ENCODE results near the gene ECM1. TPM values are rescaled to one million over a fixed set of nuclear protein-coding genes. Genes with fewer than 3 reads are reported as not detected.
A peak's percentile ranks its signal among the peaks of the same experiment; 100 is the strongest.

The ECM1 gene
- total and polyA plus RNA-seq, 4 experiments from 2014 or later = 1.9 to 2.0 TPM; not detected in 2

- Mint-ChIP-seq H3K4me3 (peak overlapping the region; percentile 83 to 94 (median 92)), H3K9me3 (no peaks in the 10 kb centered on the region), H3K36me3 (no peaks in the 10 kb centered on the region), H3K4me1 (peaks cover 8 to 16% (median 9%) of the 10 kb centered on the region in 4 donors), H3K27ac (peak overlapping the region; percentile 57 to 93 (median 77)), H3K27me3 (no peaks in the 10 kb centered on the region)
- no peaks in the 10 kb centered on the region for H3K9me3 ChIP-seq (ENCODE audit: control insufficient read depth in 1 of 2, low read length in 2 of 2)
- no peak for DNase-seq
- H3K36me3 ChIP-seq (ENCODE audit: insufficient read depth, low read length) = no peaks in the 10 kb centered on the region
- peak overlapping the region in 1 of 2 donors; percentile 73 for H3K4me3 ChIP-seq (ENCODE audit: low read length in 2 of 2)
- peak overlapping the region; percentile 53 for H3K27ac ChIP-seq (ENCODE audit: low read depth, low read length)
- ChIA-PET POLR2A (ENCODE audit: partially characterized antibody) (interaction anchor here (0.7 to 2.6 kb wide), 14 partner anchors 11 to 258 kb away, joined by 3 to 31 read pairs (median 4); partner anchors contain the start of genes ENSA, GOLPH3L, MCL1 and RPRD2), CTCF (ENCODE audit: partially characterized antibody) (interaction anchor here (0.6 to 3.1 kb wide), 10 partner anchors 9 to 260 kb away, joined by 3 to 18 read pairs (median 6); partner anchors contain the start of gene ECM1)
- H3K4me1 ChIP-seq (ENCODE audit: insufficient read depth, low read length) = peaks cover 11% of the 10 kb centered on the region
- intact Hi-C loops (cut with micrococcal nuclease) = loop anchor here (5.0 kb wide), 1 partner anchor 54 kb away; no protein-coding TSS in a partner anchor
- no peaks in the 10 kb centered on the region for H3K27me3 ChIP-seq (ENCODE audit: insufficient read depth, low read length)
These were observed 8.2 kb downstream of the ECM1 start for GRCh38 chr1:150516050-150516591.

DNA sequence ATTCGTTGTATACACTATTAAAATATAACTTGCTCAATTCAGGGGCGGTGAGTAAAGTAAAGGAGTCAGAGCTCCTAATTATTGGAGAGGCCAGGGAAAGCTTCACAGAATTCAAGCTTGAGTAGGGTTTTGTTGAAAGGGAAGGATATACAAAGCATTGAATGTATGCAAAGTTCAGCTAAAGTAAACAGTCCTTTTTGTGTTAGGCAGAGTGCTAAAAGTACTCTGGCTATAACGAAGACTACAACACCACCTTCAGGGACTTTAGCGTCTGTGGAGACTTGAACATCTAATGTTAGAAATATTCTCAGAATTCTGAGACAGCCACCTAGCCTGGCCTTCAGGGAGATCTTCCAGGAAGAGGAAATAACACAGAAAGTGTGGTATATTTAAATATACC is 8.7 kb downstream of the ECM1 start:
- Histone ChIP-seq H3K4me3 (ENCODE audit: low read length in 2 of 2) (peak overlapping the region in 1 of 2 donors; percentile 73), H3K27me3 (ENCODE audit: insufficient read depth, low read length) (no peaks in the 10 kb centered on the region), H3K9me3 (ENCODE audit: control insufficient read depth in 1 of 2, low read length in 2 of 2) (no peaks in the 10 kb centered on the region), H3K36me3 (ENCODE audit: insufficient read depth, low read length) (no peaks in the 10 kb centered on the region), H3K27ac (ENCODE audit: low read depth, low read length) (no peak overlapping the region), H3K4me1 (ENCODE audit: insufficient read depth, low read length) (peaks cover 11% of the 10 kb centered on the region)
- Mint-ChIP-seq H3K4me3 (peak overlapping the region; percentile 83 to 94 (median 92)), H3K36me3 (no peaks in the 10 kb centered on the region), H3K4me1 (peaks cover 8 to 16% (median 9%) of the 10 kb centered on the region in 4 donors), H3K9me3 (no peaks in the 10 kb centered on the region), H3K27me3 (no peaks in the 10 kb centered on the region), H3K27ac (peak overlapping the region in 5 of 7 donors; percentile 32 to 77 (median 48))
- CTCF ChIA-PET (ENCODE audit: partially characterized antibody) = interaction anchor here (1.6 to 3.1 kb wide), 8 partner anchors 8 to 261 kb away, joined by 3 to 18 read pairs (median 7); partner anchors contain the start of gene ECM1
- DNase-seq = no peak
- intact Hi-C loops (cut with micrococcal nuclease) = loop anchor here (5.0 kb wide), 1 partner anchor 54 kb away; no protein-coding TSS in a partner anchor
- POLR2A ChIA-PET (ENCODE audit: partially characterized antibody) = interaction anchor here (0.7 to 2.6 kb wide), 10 partner anchors 11 to 257 kb away, joined by 3 to 31 read pairs (median 4); partner anchors contain the start of genes RPRD2 and TARS2

- no peak for DNase-seq
- H3K4me3 ChIP-seq (ENCODE audit: low read length in 2 of 2) = no peak overlapping the region
- Mint-ChIP-seq H3K36me3 (no peaks in the 10 kb centered on the region), H3K4me1 (peaks cover 2 to 5% (median 4%) of the 10 kb centered on the region in 4 donors), H3K27ac (no peak overlapping the region), H3K9me3 (no peaks in the 10 kb centered on the region), H3K4me3 (no peak overlapping the region), H3K27me3 (no peaks in the 10 kb centered on the region)
- H3K4me1 ChIP-seq (ENCODE audit: insufficient read depth, low read length) = peaks cover 2% of the 10 kb centered on the region
- intact Hi-C loops (cut with micrococcal nuclease) = no loop called here
- CTCF ChIA-PET (ENCODE audit: partially characterized antibody) = interaction anchor here (1.5 kb wide), 1 partner anchor 11 kb away, joined by 3 read pairs; no protein-coding TSS in a partner anchor
- POLR2A ChIA-PET (ENCODE audit: partially characterized antibody) = no interaction called here
- no peak overlapping the region for H3K27ac ChIP-seq (ENCODE audit: low read depth, low read length)
- no peaks in the 10 kb centered on the region for H3K27me3 ChIP-seq (ENCODE audit: insufficient read depth, low read length)
- H3K36me3 ChIP-seq (ENCODE audit: insufficient read depth, low read length) = no peaks in the 10 kb centered on the region
- no peaks in the 10 kb centered on the region for H3K9me3 ChIP-seq (ENCODE audit: control insufficient read depth in 1 of 2, low read length in 2 of 2)
These were observed 13.5 kb downstream of the ECM1 start for GRCh38 chr1:150521196-150521968.

DNA sequence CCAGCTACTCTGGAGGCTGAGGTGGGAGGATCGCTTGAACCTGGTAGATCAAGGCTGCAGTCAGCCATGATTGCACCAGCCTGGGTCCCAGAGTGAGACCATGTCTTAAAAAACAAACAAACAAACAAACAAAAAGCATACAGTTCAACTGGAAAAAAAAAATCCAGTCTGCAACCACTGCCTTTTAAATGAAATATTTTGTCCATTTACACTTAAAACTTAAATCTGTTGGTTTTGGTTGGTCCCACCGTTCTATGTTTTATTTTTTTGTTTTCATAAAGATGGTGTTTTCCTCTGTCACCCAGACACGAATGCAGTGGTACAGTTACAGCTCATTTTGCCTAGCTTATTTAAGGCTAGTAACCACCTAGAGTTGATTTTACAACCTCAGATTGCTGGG is 17.4 kb downstream of the ECM1 start:
- ChIA-PET CTCF (ENCODE audit: partially characterized antibody) (interaction anchor here (1.4 kb wide), 1 partner anchor 10 kb away, joined by 7 read pairs; the partner anchor contains the start of gene FALEC), POLR2A (ENCODE audit: partially characterized antibody) (interaction anchor here (1.2 kb wide), 1 partner anchor 12 kb away, joined by 3 read pairs; no protein-coding TSS in a partner anchor)
- H3K27ac Mint-ChIP-seq = no peak overlapping the region
- no peaks in the 10 kb centered on the region for H3K4me1 Mint-ChIP-seq
- DNase-seq = no peak
- no peaks in the 10 kb centered on the region for H3K36me3 Mint-ChIP-seq
- H3K27me3 ChIP-seq (ENCODE audit: insufficient read depth, low read length) = no peaks in the 10 kb centered on the region
- H3K4me3 Mint-ChIP-seq = no peak overlapping the region
- no peaks in the 10 kb centered on the region for H3K36me3 ChIP-seq (ENCODE audit: insufficient read depth, low read length)
- intact Hi-C loops (cut with micrococcal nuclease) = no loop called here
- H3K27ac ChIP-seq (ENCODE audit: low read depth, low read length) = no peak overlapping the region
- no peaks in the 10 kb centered on the region for H3K27me3 Mint-ChIP-seq
- no peaks in the 10 kb centered on the region for H3K4me1 ChIP-seq (ENCODE audit: insufficient read depth, low read length)
- no peaks in the 10 kb centered on the region for H3K9me3 ChIP-seq (ENCODE audit: control insufficient read depth in 1 of 2, low read length in 2 of 2)
- no peaks in the 10 kb centered on the region for H3K9me3 Mint-ChIP-seq
- no peak overlapping the region for H3K4me3 ChIP-seq (ENCODE audit: low read length in 2 of 2)

- no peaks in the 10 kb centered on the region for H3K36me3 Mint-ChIP-seq
- no peaks in the 10 kb centered on the region for H3K27me3 ChIP-seq (ENCODE audit: insufficient read depth, low read length)
- H3K4me1 ChIP-seq (ENCODE audit: insufficient read depth, low read length) = no peaks in the 10 kb centered on the region
- POLR2A ChIA-PET (ENCODE audit: partially characterized antibody) = no interaction called here
- no peak overlapping the region for H3K27ac Mint-ChIP-seq
- no peak overlapping the region for H3K27ac ChIP-seq (ENCODE audit: low read depth, low read length)
- H3K4me3 Mint-ChIP-seq = no peak overlapping the region
- peaks cover 0 to 6% (median 4%) of the 10 kb centered on the region in 4 donors for H3K4me1 Mint-ChIP-seq
- no peak for DNase-seq
- no peaks in the 10 kb centered on the region for H3K9me3 Mint-ChIP-seq
- CTCF ChIA-PET (ENCODE audit: partially characterized antibody) = interaction anchor here (1.6 kb wide), 1 partner anchor 12 kb away, joined by 4 read pairs; the partner anchor contains the start of gene FALEC
- H3K27me3 Mint-ChIP-seq = peaks cover 0 to 3% of the 10 kb centered on the region in 2 donors
- no peaks in the 10 kb centered on the region for H3K36me3 ChIP-seq (ENCODE audit: insufficient read depth, low read length)
- no peaks in the 10 kb centered on the region for H3K9me3 ChIP-seq (ENCODE audit: control insufficient read depth in 1 of 2, low read length in 2 of 2)
- H3K4me3 ChIP-seq (ENCODE audit: low read length in 2 of 2) = no peak overlapping the region
- intact Hi-C loops (cut with micrococcal nuclease) = no loop called here
These were observed 20.3 kb downstream of the ECM1 start for GRCh38 chr1:150528196-150528595.

GRCh38 chr1:150529017-150529416 is 21.1 kb downstream of the ECM1 start:
- Mint-ChIP-seq H3K4me3 (no peak overlapping the region), H3K4me1 (peaks cover 0 to 6% (median 4%) of the 10 kb centered on the region in 4 donors), H3K9me3 (no peaks in the 10 kb centered on the region), H3K27me3 (peaks cover 0 to 3% of the 10 kb centered on the region in 2 donors), H3K36me3 (no peaks in the 10 kb centered on the region), H3K27ac (peak overlapping the region in 1 of 7 donors; percentile 42)
- Histone ChIP-seq H3K27me3 (ENCODE audit: insufficient read depth, low read length) (no peaks in the 10 kb centered on the region), H3K9me3 (ENCODE audit: control insufficient read depth in 1 of 2, low read length in 2 of 2) (no peaks in the 10 kb centered on the region), H3K27ac (ENCODE audit: low read depth, low read length) (no peak overlapping the region), H3K4me3 (ENCODE audit: low read length in 2 of 2) (no peak overlapping the region), H3K4me1 (ENCODE audit: insufficient read depth, low read length) (no peaks in the 10 kb centered on the region), H3K36me3 (ENCODE audit: insufficient read depth, low read length) (no peaks in the 10 kb centered on the region)
- no peak for DNase-seq
- CTCF ChIA-PET (ENCODE audit: partially characterized antibody) = interaction anchor here (0.6 to 1.4 kb wide), 2 partner anchors 22 to 274 kb away, joined by 3 to 4 read pairs; no protein-coding TSS in a partner anchor
- POLR2A ChIA-PET (ENCODE audit: partially characterized antibody) = no interaction called here
- intact Hi-C loops (cut with micrococcal nuclease) = no loop called here

Data from CD4-positive, alpha-beta memory T cell (primary cell).